Esophagus (tissue), 2 donors: ENCODE data around the gene VIL1. TPM values are rescaled to one million over a fixed set of nuclear protein-coding genes. Genes with fewer than 3 reads are reported as not detected.

Experiments used
- H3K27ac ChIP-seq, 2 donors: one replicate each; pipeline ENCODE4 v1.5.1; 2013; ENCODE audit warnings: low read depth in 2 of 2, mild to moderate bottlenecking in 2 of 2, inconsistent platforms in 1 of 2, low read length in 1 of 2, moderate library complexity in 1 of 2
- H3K27me3 ChIP-seq, 2 donors: one replicate each; pipeline ENCODE4 v1.6.1; 2013; ENCODE audit warnings: low read length in 2 of 2, control low read depth in 1 of 2, mild to moderate bottlenecking in 1 of 2; ENCODE audit not compliant: insufficient read depth in 2 of 2, control insufficient read depth in 1 of 2
- H3K36me3 ChIP-seq, 2 donors: one replicate each; pipeline ENCODE4 v1.6.1; 2013; ENCODE audit warnings: low read length in 1 of 2; ENCODE audit not compliant: control insufficient read depth in 2 of 2, insufficient read depth in 2 of 2
- H3K4me1 ChIP-seq, 2 donors: one replicate each; pipeline ENCODE4 v1.6.1; 2013; ENCODE audit warnings: low read length in 1 of 2; ENCODE audit not compliant: control insufficient read depth in 2 of 2, insufficient read depth in 2 of 2
- H3K4me3 ChIP-seq, 2 donors: one replicate each; pipeline ENCODE4 v1.5.1; 2013; ENCODE audit warnings: low read length in 2 of 2, mild to moderate bottlenecking in 2 of 2, low read depth in 1 of 2, moderate library complexity in 1 of 2
- H3K9me3 ChIP-seq, 2 donors: one replicate each; pipeline ENCODE4 v1.6.1; 2013; ENCODE audit warnings: mild to moderate bottlenecking in 2 of 2, low read depth in 1 of 2, low read length in 1 of 2, moderate library complexity in 1 of 2; ENCODE audit not compliant: control insufficient read depth in 2 of 2, insufficient read depth in 1 of 2
- WGBS, 2 donors: extraction: QIAGEN DNeasy Blood & Tissue Kit; methylation state at CpG; one replicate each; pipeline ENCODE4 v1.1.7; 2013; 5-methylcytosine and 5-hydroxymethylcytosine counted together
- polyA plus RNA-seq, 2 donors: library from polyadenylated mRNA; stranded (reverse); fragments of 200-250 nt; gene quantifications; one replicate each; pipeline ENCODE4 v1.2.3, GENCODE V29; 2013
- donor health status: healthy with polysubstance abuse.
- donor health status: Bipolar disorder and iron deficiency.

The VIL1 gene
- polyA plus RNA-seq, 2 donors = 0.02 to 0.26 TPM

DNA sequence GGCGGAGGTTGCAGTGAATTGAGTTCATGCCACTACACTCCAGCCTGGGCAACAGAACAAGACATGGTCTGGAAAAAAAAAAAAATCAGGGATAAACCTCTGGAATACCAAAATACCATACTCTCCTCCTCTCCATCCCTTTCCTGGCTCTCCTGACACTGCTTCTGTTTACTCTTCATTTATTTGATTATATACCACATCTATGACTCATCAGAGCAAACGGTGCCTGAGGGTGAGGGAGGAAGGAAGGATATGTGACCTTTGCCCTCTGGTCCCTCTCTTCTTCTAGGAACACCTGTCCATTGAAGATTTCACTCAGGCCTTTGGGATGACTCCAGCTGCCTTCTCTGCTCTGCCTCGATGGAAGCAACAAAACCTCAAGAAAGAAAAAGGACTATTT lies 30.0 kb downstream of the VIL1 start:
- Histone ChIP-seq H3K9me3 (no peaks in the 10 kb centered on the region), H3K36me3 (no peaks in the 10 kb centered on the region), H3K27ac (no peak overlapping the region), H3K4me3 (no peak overlapping the region), H3K4me1 (no peaks in the 10 kb centered on the region), H3K27me3 (no peaks in the 10 kb centered on the region)
- 42 to 45% methylated on average over 3 of the region's 3 CpGs for WGBS, 2 donors

DNA sequence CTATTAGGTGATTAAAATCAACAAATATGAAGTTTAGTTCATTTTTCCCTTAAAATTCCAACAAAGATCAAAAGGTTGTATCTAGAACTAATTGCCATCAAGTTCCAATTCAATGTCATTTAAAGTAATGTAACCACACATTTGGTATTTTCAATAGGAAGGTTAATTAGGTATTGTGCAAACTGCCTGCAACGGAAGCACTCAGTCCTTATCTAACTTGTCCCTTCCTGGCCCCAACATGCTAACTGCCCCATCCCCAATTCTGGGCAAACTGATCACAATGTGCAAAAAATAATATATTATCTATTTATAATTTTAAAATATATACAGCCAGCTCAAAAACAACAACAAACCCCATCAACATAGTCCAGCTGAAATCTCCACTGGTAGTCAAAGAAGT lies 33.2 kb downstream of the VIL1 start:
- Histone ChIP-seq H3K27me3 (no peaks in the 10 kb centered on the region), H3K9me3 (no peaks in the 10 kb centered on the region), H3K36me3 (peaks cover 0 to 6% of the 10 kb centered on the region in 2 donors), H3K4me3 (no peak overlapping the region), H3K4me1 (no peaks in the 10 kb centered on the region), H3K27ac (no peak overlapping the region)
- 83 to 89% methylated on average over 1 of the region's 1 CpG for WGBS, 2 donors

DNA sequence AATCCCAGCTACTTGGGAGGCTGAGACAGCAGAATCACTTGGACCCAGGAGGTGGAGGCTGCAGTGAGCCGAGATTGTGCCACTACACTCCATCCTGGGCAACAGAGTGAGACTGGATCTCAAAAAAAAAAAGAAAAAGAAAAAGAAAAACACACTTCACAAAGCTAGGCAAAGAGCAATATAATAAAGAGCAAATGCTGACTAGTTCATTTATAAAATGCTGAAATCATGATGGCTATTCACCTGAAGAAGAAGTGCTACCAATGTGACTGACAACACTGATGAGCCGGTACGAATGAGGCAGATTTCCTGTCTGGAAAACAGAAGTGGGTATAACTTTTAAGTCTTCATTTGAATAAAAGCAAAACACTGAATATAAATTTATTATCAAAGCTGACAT lies 37.9 kb downstream of the VIL1 start:
- H3K4me1 ChIP-seq = no peaks in the 10 kb centered on the region
- H3K9me3 ChIP-seq = no peaks in the 10 kb centered on the region
- WGBS, 2 donors = 94 to 95% methylated on average over 3 of the region's 3 CpGs
- H3K27me3 ChIP-seq = no peaks in the 10 kb centered on the region
- H3K4me3 ChIP-seq = no peak overlapping the region
- H3K27ac ChIP-seq = no peak overlapping the region
- H3K36me3 ChIP-seq = peaks cover 0 to 6% of the 10 kb centered on the region in 2 donors

DNA sequence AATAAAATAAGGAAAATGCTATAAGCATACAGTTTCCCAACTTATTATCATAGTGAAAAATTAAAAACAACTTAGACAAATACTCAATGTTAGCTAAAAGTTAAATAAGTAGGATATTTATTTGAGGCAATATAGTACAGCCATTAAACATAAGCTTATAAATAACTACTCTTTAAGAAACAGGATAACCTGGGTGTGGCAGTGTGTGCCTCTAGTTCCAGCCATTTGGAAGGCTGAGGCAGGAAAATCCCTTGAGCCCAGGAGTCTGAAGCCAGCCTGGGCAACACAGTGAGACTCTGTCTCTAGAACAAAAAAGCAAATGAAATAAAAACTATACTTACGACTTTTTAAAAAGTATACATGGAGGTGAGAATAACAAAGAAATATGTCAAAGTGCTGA lies 39.7 kb downstream of the VIL1 start:
- WGBS, 2 donors = 87 to 94% methylated on average over 1 of the region's 1 CpG
- peaks cover 0 to 6% of the 10 kb centered on the region in 2 donors for H3K36me3 ChIP-seq
- no peak overlapping the region for H3K27ac ChIP-seq

DNA sequence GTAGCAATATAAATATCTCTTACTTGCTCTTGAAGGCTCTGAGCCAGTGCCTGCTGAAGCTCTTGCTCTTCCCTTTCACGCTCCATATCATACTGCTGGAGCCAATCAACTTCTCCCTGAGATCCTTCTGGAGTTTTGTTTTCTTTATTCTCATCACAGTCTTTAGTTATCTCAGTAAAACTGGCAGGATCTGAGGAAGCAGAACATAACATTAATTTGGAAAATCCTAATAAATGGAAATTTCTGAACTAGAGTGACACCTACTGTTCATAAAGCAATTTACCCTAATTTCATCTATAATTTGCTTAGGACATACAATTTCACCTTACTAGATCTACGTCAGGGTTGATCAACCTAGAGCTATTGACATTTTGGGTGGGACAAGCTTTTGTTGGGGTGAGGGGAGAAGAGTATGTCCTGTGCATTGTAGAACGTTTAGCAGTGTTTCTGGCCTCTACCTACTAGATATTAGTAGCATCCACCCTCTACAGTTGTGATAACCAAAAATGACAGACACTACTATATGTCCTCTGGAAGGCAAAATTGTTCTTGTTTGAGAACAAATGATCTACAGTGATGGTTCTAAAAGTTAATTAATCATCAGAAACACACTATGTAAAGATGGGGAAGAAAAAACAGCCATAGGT lies 47.2 kb downstream of the VIL1 start:
- H3K4me3 ChIP-seq = no peak overlapping the region
- no peak overlapping the region for H3K27ac ChIP-seq
- H3K27me3 ChIP-seq = no peaks in the 10 kb centered on the region
- no peaks in the 10 kb centered on the region for H3K4me1 ChIP-seq
- no peaks in the 10 kb centered on the region for H3K36me3 ChIP-seq
- WGBS, 2 donors = 28 to 32% methylated on average over 3 of the region's 3 CpGs
- H3K9me3 ChIP-seq = no peaks in the 10 kb centered on the region

More for the DNA sequence above, 39.7 kb downstream of the VIL1 start:
- no peaks in the 10 kb centered on the region for H3K27me3 ChIP-seq
- H3K4me1 ChIP-seq = no peaks in the 10 kb centered on the region
- H3K9me3 ChIP-seq = no peaks in the 10 kb centered on the region
- no peak overlapping the region for H3K4me3 ChIP-seq

DNA sequence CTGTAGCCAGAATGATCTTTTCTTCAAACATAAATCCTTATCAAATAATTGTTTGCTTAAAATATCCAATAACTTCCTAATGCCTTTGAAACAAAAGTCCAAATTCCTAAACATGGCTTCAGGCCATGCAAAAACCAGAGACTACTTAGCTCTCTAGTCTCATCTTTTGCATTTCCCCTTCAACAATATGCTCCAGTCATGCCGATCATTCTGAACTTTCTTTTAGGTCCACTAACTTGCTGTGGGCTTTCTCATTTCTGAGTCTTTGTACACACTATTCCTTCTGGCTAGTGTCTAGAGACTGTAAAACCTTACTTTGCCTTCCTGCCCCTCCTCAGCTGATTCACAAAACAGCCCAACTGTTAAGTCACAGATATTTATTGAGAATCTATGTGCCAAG lies 51.5 kb downstream of the VIL1 start:
- Histone ChIP-seq H3K27me3 (no peaks in the 10 kb centered on the region), H3K9me3 (no peaks in the 10 kb centered on the region), H3K27ac (no peak overlapping the region), H3K4me1 (no peaks in the 10 kb centered on the region), H3K4me3 (no peak overlapping the region), H3K36me3 (peaks cover 0 to 2% of the 10 kb centered on the region in 2 donors)
- WGBS, 2 donors = 0% methylated on average over 1 of the region's 1 CpG

DNA sequence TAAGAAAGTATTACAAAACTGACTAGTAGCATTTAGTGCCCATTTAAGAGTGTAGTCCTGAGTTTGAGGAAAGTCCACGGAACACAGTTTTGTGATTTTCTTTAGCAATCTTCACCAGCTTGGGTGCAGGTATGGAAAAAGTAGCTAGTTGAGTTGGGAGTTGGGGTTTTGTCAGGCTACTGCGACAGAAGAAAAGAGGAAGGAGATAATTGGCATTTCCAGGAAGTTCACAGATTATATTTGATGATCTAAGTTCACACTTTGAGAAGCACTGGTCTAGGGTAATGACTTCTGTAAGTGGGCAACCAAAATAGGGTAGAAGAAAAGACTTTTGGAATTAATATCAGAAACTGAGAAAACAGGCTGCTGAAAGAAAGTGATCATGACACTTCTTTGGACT lies 52.1 kb downstream of the VIL1 start:
- Histone ChIP-seq H3K4me3 (no peak overlapping the region), H3K27me3 (no peaks in the 10 kb centered on the region), H3K4me1 (no peaks in the 10 kb centered on the region), H3K36me3 (peaks cover 0 to 2% of the 10 kb centered on the region in 2 donors), H3K9me3 (no peaks in the 10 kb centered on the region), H3K27ac (no peak overlapping the region)
- 86 to 88% methylated on average over 2 of the region's 2 CpGs for WGBS, 2 donors

DNA sequence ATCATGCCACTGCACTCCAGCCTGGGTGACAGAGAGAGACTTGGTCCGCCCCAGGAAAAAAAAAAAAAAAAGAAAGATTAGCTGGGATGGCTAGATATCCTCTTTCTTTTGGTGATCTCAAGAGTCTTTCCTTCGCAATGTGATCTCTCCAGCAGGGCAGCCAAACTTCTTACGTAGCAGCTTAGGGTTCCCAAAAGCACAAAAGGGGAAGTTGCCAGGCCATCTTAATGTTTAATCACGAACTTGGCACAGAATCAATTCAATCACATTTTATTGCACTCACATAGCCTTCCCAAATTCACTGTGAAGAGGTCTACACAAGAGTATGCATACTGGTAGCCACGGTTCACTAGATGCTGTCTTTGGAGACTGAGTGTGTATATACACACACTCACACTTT lies 53.1 kb downstream of the VIL1 start:
- Histone ChIP-seq H3K4me1 (no peaks in the 10 kb centered on the region), H3K27ac (no peak overlapping the region), H3K36me3 (peaks cover 0 to 2% of the 10 kb centered on the region in 2 donors), H3K9me3 (no peaks in the 10 kb centered on the region), H3K4me3 (no peak overlapping the region), H3K27me3 (no peaks in the 10 kb centered on the region)
- 69 to 74% methylated on average over 5 of the region's 5 CpGs for WGBS, 2 donors

DNA sequence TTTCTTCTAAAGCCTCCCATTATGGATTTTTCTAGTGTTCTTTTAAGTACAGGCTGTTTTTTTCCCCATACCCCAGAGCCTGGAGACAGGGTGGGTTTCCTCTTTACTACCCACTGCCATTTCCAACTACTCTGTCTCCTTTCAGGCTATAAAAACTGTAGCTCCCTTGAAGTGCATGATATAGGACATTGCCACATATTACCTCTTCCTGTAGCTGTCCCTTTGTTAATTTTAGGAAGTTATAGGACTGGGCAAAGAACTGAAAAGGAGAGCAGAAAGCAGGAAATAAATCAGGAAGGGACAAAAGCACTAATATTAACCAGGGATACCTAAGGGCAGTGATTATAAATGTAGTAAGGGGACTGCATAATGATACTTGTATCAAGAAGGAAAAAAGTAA lies 54.1 kb downstream of the VIL1 start:
- Histone ChIP-seq H3K36me3 (peaks cover 0 to 2% of the 10 kb centered on the region in 2 donors), H3K27ac (no peak overlapping the region), H3K27me3 (no peaks in the 10 kb centered on the region), H3K9me3 (no peaks in the 10 kb centered on the region), H3K4me1 (no peaks in the 10 kb centered on the region), H3K4me3 (no peak overlapping the region)

DNA sequence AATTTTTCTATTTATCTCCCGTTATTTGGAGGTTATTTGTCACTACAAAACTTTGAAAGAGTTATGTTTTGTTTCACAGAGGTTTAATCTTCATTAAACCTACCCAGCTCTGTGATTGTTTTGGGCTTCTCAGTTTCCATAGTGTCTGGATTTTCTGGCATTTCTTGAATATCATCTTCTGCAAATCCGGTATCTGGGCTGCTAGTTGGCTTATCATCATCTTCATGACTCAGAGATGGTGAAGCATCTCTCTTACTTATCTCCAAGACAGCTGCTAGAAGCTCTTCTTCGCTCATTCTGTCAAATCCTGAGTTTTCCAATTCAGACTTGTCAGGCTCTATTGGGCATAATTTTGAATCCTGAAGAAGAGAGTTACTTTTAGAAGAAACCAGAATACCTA lies 55.6 kb downstream of the VIL1 start:
- 62 to 69% methylated on average over 3 of the region's 3 CpGs for WGBS, 2 donors
- Histone ChIP-seq H3K4me3 (no peak overlapping the region), H3K36me3 (peaks cover 0 to 2% of the 10 kb centered on the region in 2 donors), H3K4me1 (no peaks in the 10 kb centered on the region), H3K9me3 (no peaks in the 10 kb centered on the region), H3K27ac (no peak overlapping the region), H3K27me3 (no peaks in the 10 kb centered on the region)
